ENCODE data around the gene NUP210L.
"Not testable (repeated sequence)": the region's sequence is repeated elsewhere in the genome, so short reads cannot be mapped to it uniquely, and the experiment has no call there.

NUP210L gene

DNA sequence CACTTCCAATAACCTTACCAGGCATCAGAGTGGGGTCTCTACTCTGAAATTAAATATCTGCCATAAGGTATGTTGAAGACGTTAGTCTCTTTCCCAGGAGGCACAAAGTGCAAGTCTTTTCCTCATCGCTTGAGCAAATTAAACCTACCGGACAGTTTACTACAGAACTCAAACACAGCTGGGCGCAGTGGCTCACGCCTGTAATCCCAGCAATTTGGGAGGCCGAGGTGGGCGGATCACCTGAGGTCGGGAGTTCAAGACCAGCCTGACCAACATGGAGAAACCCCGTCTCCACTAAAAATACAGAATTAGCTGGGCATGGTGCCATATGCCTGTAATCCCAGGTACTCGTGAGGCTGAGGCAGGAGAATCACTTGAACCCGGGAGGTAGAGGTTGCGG is 175.8 kb downstream of the NUP210L start:
- peak overlapping the region; percentile 78 for H3K4me2 ChIP-seq (ENCODE audit: low read depth, low read length, poor library complexity, severe bottlenecking)
- H2AFZ ChIP-seq (ENCODE audit: low read length); H3K27me3 ChIP-seq (ENCODE audit: insufficient read depth, low read length, poor library complexity, severe bottlenecking); H3F3A ChIP-seq (ENCODE audit: low read depth); H3K36me3 ChIP-seq (ENCODE audit: insufficient read depth, low read length); H3K9me2 ChIP-seq (replicated peaks; ENCODE audit: low read depth, low read length); H3K9ac ChIP-seq (ENCODE audit: low read depth, low read length, poor library complexity, severe bottlenecking); H4K20me1 ChIP-seq (ENCODE audit: insufficient read depth, low read length, poor library complexity, severe bottlenecking); H3K9me3 ChIP-seq (ENCODE audit: insufficient read depth, low read depth, low read length); H3K4me3 ChIP-seq (ENCODE audit: low read length, poor library complexity, severe bottlenecking): not testable (repeated sequence)
- peaks cover 21% of the 10 kb centered on the region for H3K4me1 ChIP-seq (ENCODE audit: insufficient read depth, low read length, poor library complexity, severe bottlenecking)
- peaks cover 31% of the 10 kb centered on the region for H3K79me2 ChIP-seq (ENCODE audit: insufficient read depth, low read length)

- no peaks in the 10 kb centered on the region for H3F3A ChIP-seq (ENCODE audit: low read depth)
- no peaks in the 10 kb centered on the region for H3K9me2 ChIP-seq (replicated peaks; ENCODE audit: low read depth, low read length)
- H3K9me3 ChIP-seq (ENCODE audit: insufficient read depth, low read depth, low read length): no peaks in the 10 kb centered on the region
- H3K4me3 ChIP-seq (ENCODE audit: low read length, poor library complexity, severe bottlenecking): peak overlapping the region; percentile 98
- peaks cover 31% of the 10 kb centered on the region for H3K79me2 ChIP-seq (ENCODE audit: insufficient read depth, low read length)
- TF ChIP-seq EZH2phosphoT487 (IDR thresholded peaks at IDR 0.05; ENCODE audit: borderline replicate concordance): no peak
- TF ChIP-seq, protein P1, sequence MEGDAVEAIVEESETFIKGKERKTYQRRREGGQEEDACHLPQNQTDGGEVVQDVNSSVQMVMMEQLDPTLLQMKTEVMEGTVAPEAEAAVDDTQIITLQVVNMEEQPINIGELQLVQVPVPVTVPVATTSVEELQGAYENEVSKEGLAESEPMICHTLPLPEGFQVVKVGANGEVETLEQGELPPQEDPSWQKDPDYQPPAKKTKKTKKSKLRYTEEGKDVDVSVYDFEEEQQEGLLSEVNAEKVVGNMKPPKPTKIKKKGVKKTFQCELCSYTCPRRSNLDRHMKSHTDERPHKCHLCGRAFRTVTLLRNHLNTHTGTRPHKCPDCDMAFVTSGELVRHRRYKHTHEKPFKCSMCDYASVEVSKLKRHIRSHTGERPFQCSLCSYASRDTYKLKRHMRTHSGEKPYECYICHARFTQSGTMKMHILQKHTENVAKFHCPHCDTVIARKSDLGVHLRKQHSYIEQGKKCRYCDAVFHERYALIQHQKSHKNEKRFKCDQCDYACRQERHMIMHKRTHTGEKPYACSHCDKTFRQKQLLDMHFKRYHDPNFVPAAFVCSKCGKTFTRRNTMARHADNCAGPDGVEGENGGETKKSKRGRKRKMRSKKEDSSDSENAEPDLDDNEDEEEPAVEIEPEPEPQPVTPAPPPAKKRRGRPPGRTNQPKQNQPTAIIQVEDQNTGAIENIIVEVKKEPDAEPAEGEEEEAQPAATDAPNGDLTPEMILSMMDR (conservative IDR thresholded peaks at IDR 0.05; ENCODE audit: low read length): no peak
- H4K20me1 ChIP-seq (ENCODE audit: insufficient read depth, low read length, poor library complexity, severe bottlenecking): peaks cover 8% of the 10 kb centered on the region
- H2AFZ ChIP-seq (ENCODE audit: low read length): peak overlapping the region; percentile 96
- H3K36me3 ChIP-seq (ENCODE audit: insufficient read depth, low read length): peaks cover 12% of the 10 kb centered on the region; the same call in 1 of the 2 replicates
- H3K9ac ChIP-seq (ENCODE audit: low read depth, low read length, poor library complexity, severe bottlenecking): peak overlapping the region; percentile 96
- peaks cover 21% of the 10 kb centered on the region for H3K4me1 ChIP-seq (ENCODE audit: insufficient read depth, low read length, poor library complexity, severe bottlenecking)
- no peaks in the 10 kb centered on the region for H3K27me3 ChIP-seq (ENCODE audit: insufficient read depth, low read length, poor library complexity, severe bottlenecking)
- peak overlapping the region; percentile 78 for H3K4me2 ChIP-seq (ENCODE audit: low read depth, low read length, poor library complexity, severe bottlenecking)
These were observed 176.5 kb downstream of the NUP210L start for GRCh38 chr1:153978274-153978909.

GRCh38 chr1:153977250-153978240 is 177.3 kb downstream of the NUP210L start, which contains the start of gene JTB:
JTB (minus strand) TSS chr1:153977674; CDS start chr1:153977252, 422 bp downstream.
- H3K79me2 ChIP-seq (ENCODE audit: insufficient read depth, low read length): peaks cover 31% of the 10 kb centered on the region
- H3K9me2 ChIP-seq (replicated peaks; ENCODE audit: low read depth, low read length): no peaks in the 10 kb centered on the region
- H3F3A ChIP-seq (ENCODE audit: low read depth): no peaks in the 10 kb centered on the region
- peak within 1 kb of the TSS; percentile 98 for H3K4me3 ChIP-seq (ENCODE audit: low read length, poor library complexity, severe bottlenecking)
- H2AFZ ChIP-seq (ENCODE audit: low read length): peak within 1 kb of the TSS; percentile 96
- peaks cover 12% of the 10 kb centered on the region; the same call in 1 of the 2 replicates for H3K36me3 ChIP-seq (ENCODE audit: insufficient read depth, low read length)
- H3K4me2 ChIP-seq (ENCODE audit: low read depth, low read length, poor library complexity, severe bottlenecking): peak within 1 kb of the TSS; percentile 78
- H3K9ac ChIP-seq (ENCODE audit: low read depth, low read length, poor library complexity, severe bottlenecking): peak within 1 kb of the TSS; percentile 96
- H3K27me3 ChIP-seq (ENCODE audit: insufficient read depth, low read length, poor library complexity, severe bottlenecking): no peaks in the 10 kb centered on the region
- peaks cover 21% of the 10 kb centered on the region for H3K4me1 ChIP-seq (ENCODE audit: insufficient read depth, low read length, poor library complexity, severe bottlenecking)
- H4K20me1 ChIP-seq (ENCODE audit: insufficient read depth, low read length, poor library complexity, severe bottlenecking): peaks cover 8% of the 10 kb centered on the region
- TF ChIP-seq EZH2phosphoT487 (IDR thresholded peaks at IDR 0.05; ENCODE audit: borderline replicate concordance): no peak
- TF ChIP-seq, protein P1 (conservative IDR thresholded peaks at IDR 0.05; ENCODE audit: low read length): no peak
- no peaks in the 10 kb centered on the region for H3K9me3 ChIP-seq (ENCODE audit: insufficient read depth, low read depth, low read length)
